ENCODE measurements around the gene AP1AR.
"Not testable (repeated sequence)": the region's sequence is repeated elsewhere in the genome, so short reads cannot be mapped to it uniquely, and the experiment has no call there.

AP1AR gene

GRCh38 chr4:112279025-112279881 lies 47.7 kb downstream of the AP1AR start:
- DNase-seq (ENCODE audit: low read depth, low spot score), result no peak

GRCh38 chr4:112279882-112280315 lies 48.3 kb downstream of the AP1AR start:
- DNase-seq (ENCODE audit: low read depth, low spot score), result no peak

GRCh38 chr4:112280386-112281056 lies 48.9 kb downstream of the AP1AR start:
- no peak for DNase-seq (ENCODE audit: low read depth, low spot score)

GRCh38 chr4:112281895-112282398 lies 50.4 kb downstream of the AP1AR start:
- not testable (repeated sequence) for DNase-seq (ENCODE audit: low read depth, low spot score)

- DNase-seq (ENCODE audit: low read depth, low spot score), result no peak
These were observed 51.5 kb downstream of the AP1AR start for GRCh38 chr4:112282860-112283667.

- no peak for DNase-seq (ENCODE audit: low read depth, low spot score)
These were observed 52.6 kb downstream of the AP1AR start for GRCh38 chr4:112284166-112284565.

GRCh38 chr4:112284662-112285411 lies 53.2 kb downstream of the AP1AR start:
- DNase-seq (ENCODE audit: low read depth, low spot score), result no peak

GRCh38 chr4:112287258-112287989 lies 55.8 kb downstream of the AP1AR start:
- DNase-seq (ENCODE audit: low read depth, low spot score), result no peak

- DNase-seq (ENCODE audit: low read depth, low spot score), result no peak
These were observed 56.9 kb downstream of the AP1AR start for GRCh38 chr4:112288455-112288854.

- DNase-seq (ENCODE audit: low read depth, low spot score), result no peak
These were observed 58.0 kb downstream of the AP1AR start for GRCh38 chr4:112289407-112290253.

- DNase-seq (ENCODE audit: low read depth, low spot score), result no peak
These were observed 58.8 kb downstream of the AP1AR start for GRCh38 chr4:112290341-112290740.

- DNase-seq (ENCODE audit: low read depth, low spot score), result no peak
These were observed 65.6 kb downstream of the AP1AR start, which contains the start of gene ALPK1 for GRCh38 chr4:112296949-112297880. Gene ALPK1, plus strand, starts transcription at chr4:112297369.

- no peak for DNase-seq (ENCODE audit: low read depth, low spot score)
These were observed 68.1 kb downstream of the AP1AR start for GRCh38 chr4:112299721-112300120.

- no peak for DNase-seq (ENCODE audit: low read depth, low spot score)
These were observed 71.0 kb downstream of the AP1AR start for GRCh38 chr4:112302320-112303274.

GRCh38 chr4:112305477-112305876 lies 73.9 kb downstream of the AP1AR start:
- DNase-seq (ENCODE audit: low read depth, low spot score), result not testable (repeated sequence)

- not testable (repeated sequence) for DNase-seq (ENCODE audit: low read depth, low spot score)
These were observed 77.7 kb downstream of the AP1AR start for GRCh38 chr4:112309263-112309791.

- no peak for DNase-seq (ENCODE audit: low read depth, low spot score)
These were observed 79.9 kb downstream of the AP1AR start for GRCh38 chr4:112311516-112311915.

Measured in activated CD4-positive, CD25-positive, alpha-beta regulatory T cell treated with anti-CD3 and anti-CD28 coated beads, Interleukin-2, amount 50 U/mL, for 16 hours (primary cell).